AG04450 (cell line): Measurements from ENCODE around the gene WAS. TPM values are rescaled to one million over a fixed set of nuclear protein-coding genes. Genes with fewer than 3 reads are reported as not detected.

Experiments used
- CTCF ChIA-PET: fragments of 300-600, 350-600 bp; formaldehyde crosslinking; extraction: SDS; loops from one replicate; lab custom pipeline; 2022; ENCODE audit warnings: antibody characterized with exemption, inconsistent platforms; lab: Charles Lee
- POLR2A ChIA-PET: fragments of 350-600 bp; formaldehyde crosslinking; extraction: SDS; loops from one replicate; lab custom pipeline; 2021; ENCODE audit warnings: antibody characterized with exemption, inconsistent platforms; lab: Yijun Ruan, JAX
- DNase-seq: peaks from one replicate; pipeline ENCODE4 v3.0.0-alpha.2; 2011; ENCODE audit warnings: low read depth, low spot score
- H3K27ac ChIP-seq: one replicate; pipeline ENCODE4 v1.5.1; 2012; ENCODE audit warnings: low read depth, low read length, control low read depth
- H3K27me3 ChIP-seq: one replicate; pipeline ENCODE4 v1.6.0; 2012; ENCODE audit warnings: low read length; ENCODE audit not compliant: control insufficient read depth, insufficient read depth
- H3K4me3 ChIP-seq: 2 replicates; pipeline ENCODE4 v1.5.1; 2011; ENCODE audit warnings: mild to moderate bottlenecking, low read depth, low read length, control low read depth
- H3K9me3 ChIP-seq: 2 replicates; pipeline ENCODE4 v1.5.1; 2012; ENCODE audit warnings: low read length; ENCODE audit not compliant: control insufficient read depth, insufficient read depth
- CTCF ChIP-seq: IDR thresholded peaks from 2 replicates; pipeline ENCODE4 v1.5.1; 2011; ENCODE audit warnings: low read depth, low read length, control low read depth, inconsistent platforms
- polyA plus RNA-seq: library from polyadenylated mRNA; depleted of rRNA; stranded (reverse); fragments of >200 nt; gene quantifications from 2 replicates; pipeline ENCODE4 v1.2.3, GENCODE V29; 2011

Gene WAS
- polyA plus RNA-seq, 1 experiment: not detected

GRCh38 chrX:48711162-48711928 is 27.7 kb downstream of the WAS start:
- CTCF ChIA-PET: no interaction called here

GRCh38 chrX:48711929-48712505 is 28.4 kb downstream of the WAS start:
- Histone ChIP-seq H3K4me3 (no peak overlapping the region), H3K27ac (no peak overlapping the region), H3K27me3 (no peaks in the 10 kb centered on the region), H3K9me3 (no peaks in the 10 kb centered on the region)
- POLR2A ChIA-PET: no interaction called here
- DNase-seq: no peak
- CTCF ChIA-PET: no interaction called here
- TF ChIP-seq CTCF: no peak

More at GRCh38 chrX:48711162-48711928, 27.7 kb downstream of the WAS start:
- TF ChIP-seq CTCF: no peak
- H3K27me3 ChIP-seq: no peaks in the 10 kb centered on the region
- POLR2A ChIA-PET: no interaction called here
- H3K4me3 ChIP-seq: no peak overlapping the region
- DNase-seq: no peak
- no peaks in the 10 kb centered on the region for H3K9me3 ChIP-seq
- no peak overlapping the region for H3K27ac ChIP-seq

GRCh38 chrX:48713847-48714246 is 30.2 kb downstream of the WAS start:
- H3K27me3 ChIP-seq: no peaks in the 10 kb centered on the region
- ChIA-PET POLR2A (interaction anchor here (0.6 kb wide), 1 partner anchor 38 kb away, joined by 3 read pairs; no protein-coding TSS in a partner anchor), CTCF (no interaction called here)
- H3K27ac ChIP-seq: no peak overlapping the region
- no peak overlapping the region for H3K4me3 ChIP-seq
- no peak for TF ChIP-seq CTCF
- no peak for DNase-seq
- no peaks in the 10 kb centered on the region for H3K9me3 ChIP-seq

DNA sequence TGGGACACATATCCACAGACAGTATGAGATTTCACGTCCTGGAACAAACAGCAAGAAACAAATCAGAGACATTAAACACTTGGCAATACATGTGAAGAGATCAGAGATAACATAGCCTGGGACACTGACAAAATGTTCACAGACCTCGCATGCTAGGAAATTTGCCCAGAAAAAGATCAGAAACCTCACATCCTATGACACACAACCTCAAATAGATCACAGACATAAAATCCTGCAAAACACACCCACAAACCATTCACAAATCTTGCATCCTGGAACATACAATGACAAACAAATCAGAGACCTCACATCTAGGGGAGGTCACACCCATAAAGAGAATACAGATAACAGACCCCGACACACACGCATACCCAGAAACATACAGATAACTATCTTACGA is 31.0 kb downstream of the WAS start:
- TF ChIP-seq CTCF: no peak
- no peak for DNase-seq
- ChIA-PET POLR2A (no interaction called here), CTCF (no interaction called here)
- Histone ChIP-seq H3K4me3 (no peak overlapping the region), H3K27me3 (no peaks in the 10 kb centered on the region), H3K9me3 (no peaks in the 10 kb centered on the region), H3K27ac (no peak overlapping the region)

DNA sequence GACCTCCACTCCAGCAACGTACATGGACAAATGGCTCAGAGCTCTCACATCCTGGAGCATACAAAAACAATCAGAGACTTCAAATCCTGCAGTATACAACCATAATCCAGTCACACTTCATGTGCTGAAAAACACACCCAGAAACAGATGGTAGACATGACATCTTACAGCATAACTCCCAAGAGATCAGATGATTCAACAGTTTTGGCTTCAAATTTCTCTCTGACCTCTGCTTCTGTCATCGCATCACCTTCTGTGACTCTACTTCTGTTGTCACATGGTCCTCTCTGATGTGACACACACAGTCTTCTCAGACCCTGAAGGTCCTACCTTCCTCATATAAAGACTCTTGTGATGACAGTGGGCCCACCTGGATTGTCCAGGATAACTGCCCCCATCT is 31.5 kb downstream of the WAS start:
- no peaks in the 10 kb centered on the region for H3K27me3 ChIP-seq
- POLR2A ChIA-PET: interaction anchor here (0.5 kb wide), 1 partner anchor 106 kb away, joined by 5 read pairs; no protein-coding TSS in a partner anchor
- no peak overlapping the region for H3K4me3 ChIP-seq
- DNase-seq: no peak
- CTCF ChIA-PET: no interaction called here
- no peak overlapping the region for H3K27ac ChIP-seq
- H3K9me3 ChIP-seq: no peaks in the 10 kb centered on the region
- TF ChIP-seq CTCF: no peak
